ENCODE measurements around the gene RBMS1.
"Not testable (repeated sequence)": the region's sequence is repeated elsewhere in the genome, so short reads cannot be mapped to it uniquely, and the experiment has no call there.

The RBMS1 gene

DNA sequence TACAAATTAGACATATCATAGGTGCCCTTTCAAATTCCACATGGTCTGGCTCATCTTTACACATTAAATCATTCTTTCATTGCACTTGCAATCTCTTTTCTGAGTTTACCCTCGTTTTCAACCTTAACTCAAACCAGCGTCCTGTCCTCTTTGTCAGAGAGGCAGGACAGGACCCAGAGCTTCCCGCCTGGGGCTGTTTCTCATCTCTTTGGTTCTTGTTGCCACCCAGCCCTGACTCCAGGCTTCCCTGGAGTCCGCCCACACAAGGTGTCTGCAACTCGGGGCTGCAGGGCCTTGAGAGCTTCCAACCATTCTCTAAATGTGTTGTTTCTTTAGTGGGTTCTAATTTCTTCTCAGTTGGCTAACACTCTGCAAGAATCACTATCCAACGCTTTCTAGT is 24.4 kb downstream of the RBMS1 start:
- no peak for DNase-seq

- no peak for DNase-seq
These were observed 26.5 kb downstream of the RBMS1 start for GRCh38 chr2:160467086-160467485.

- DNase-seq = peak in 1 of 2 experiments; percentile 30
These were observed 28.2 kb downstream of the RBMS1 start for GRCh38 chr2:160465406-160465805.

DNA sequence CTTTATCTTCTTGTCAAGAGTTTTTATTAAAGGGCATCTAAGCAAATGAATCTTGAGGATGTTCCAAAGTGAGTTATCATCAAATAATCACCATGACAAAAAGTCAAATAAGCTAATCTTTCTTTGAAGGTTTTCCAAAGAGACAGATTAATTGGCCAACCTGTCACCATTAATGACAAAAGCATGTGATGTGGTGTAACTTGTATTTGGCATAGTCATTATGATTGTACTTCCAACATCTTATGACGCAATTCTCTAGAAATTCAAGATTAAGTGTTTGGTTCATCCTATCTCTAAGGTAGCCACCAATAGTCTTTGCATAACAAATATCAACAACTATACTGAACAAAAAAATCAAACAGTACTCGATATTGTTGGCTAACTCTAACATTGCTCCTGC is 28.6 kb downstream of the RBMS1 start:
- DNase-seq = no peak

DNA sequence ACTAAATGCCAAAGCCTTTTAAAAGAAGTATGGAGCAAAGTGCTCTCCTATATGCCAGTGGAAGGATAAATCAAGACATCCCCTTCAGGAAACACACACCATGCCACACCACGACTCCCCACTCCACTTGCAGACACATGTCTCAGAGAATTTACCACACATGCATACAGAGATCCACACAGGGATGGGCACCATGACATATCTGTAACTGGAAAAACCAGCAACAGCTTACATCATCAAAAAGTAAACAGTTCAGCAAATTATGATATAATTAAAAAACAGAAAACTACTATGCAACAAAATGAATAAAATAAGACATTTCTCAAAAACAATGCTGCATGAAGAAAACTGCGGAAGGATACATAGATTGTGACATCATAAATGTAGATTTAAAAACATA is 29.6 kb downstream of the RBMS1 start:
- no peak for DNase-seq

DNA sequence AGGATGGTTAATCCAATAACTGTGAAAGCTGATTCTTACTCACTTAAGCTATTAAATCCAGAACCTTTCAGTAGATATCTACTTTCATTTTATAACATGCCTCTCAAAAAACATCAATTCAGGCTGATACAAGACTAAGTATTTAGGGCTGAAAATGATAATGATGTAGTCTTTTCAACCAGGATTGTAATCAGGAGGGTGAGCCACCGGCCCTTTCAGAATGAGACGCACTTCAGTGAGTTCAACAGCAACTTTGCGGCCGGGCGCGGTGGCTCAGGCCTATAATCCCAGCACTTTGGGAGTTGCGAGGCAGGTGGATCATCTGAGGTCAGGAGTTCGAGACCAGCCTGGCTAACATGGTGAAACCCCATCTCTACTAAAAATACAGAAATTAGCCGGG is 30.4 kb downstream of the RBMS1 start:
- DNase-seq = peak; percentile 31 to 40

- no peak for DNase-seq
These were observed 33.3 kb downstream of the RBMS1 start for GRCh38 chr2:160460333-160460731.

DNA sequence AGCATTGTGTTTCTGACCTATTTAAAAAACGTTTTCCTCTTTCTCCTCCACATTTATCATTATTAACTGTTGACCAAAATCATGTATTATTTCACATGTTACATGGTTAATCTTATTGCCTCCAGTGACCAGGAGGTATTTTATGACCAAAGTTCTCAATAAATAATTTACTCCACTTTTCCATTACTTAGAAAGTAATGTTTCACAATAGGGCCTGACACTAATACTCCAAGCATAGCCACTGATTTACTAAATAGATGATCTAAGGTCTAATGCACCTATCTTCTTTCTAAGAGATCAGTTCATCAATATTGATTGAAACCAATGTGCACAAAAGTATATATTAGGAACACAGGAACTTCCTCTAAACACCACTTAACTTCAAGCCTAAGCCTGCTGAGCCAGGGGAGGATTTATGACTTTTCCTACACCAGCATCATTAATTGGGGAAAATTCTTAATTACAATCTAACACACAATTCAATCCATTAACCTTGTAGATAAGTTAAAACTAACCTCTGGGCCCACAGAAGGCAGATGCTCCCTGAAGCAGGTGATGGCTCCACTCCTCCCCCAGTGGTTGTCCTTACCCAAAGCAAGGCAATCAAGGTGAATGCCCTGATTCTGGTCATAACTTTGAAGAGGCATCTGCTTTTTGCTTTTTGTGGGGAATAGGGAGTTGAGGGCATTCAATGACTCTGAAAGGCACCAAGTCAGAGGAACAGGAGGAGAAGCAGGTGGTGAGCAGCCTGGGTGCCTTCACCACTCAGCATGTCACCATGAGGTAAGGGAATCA is 33.9 kb downstream of the RBMS1 start:
- DNase-seq = no peak

- no peak for DNase-seq
These were observed 34.7 kb downstream of the RBMS1 start for GRCh38 chr2:160458718-160459453.

DNA sequence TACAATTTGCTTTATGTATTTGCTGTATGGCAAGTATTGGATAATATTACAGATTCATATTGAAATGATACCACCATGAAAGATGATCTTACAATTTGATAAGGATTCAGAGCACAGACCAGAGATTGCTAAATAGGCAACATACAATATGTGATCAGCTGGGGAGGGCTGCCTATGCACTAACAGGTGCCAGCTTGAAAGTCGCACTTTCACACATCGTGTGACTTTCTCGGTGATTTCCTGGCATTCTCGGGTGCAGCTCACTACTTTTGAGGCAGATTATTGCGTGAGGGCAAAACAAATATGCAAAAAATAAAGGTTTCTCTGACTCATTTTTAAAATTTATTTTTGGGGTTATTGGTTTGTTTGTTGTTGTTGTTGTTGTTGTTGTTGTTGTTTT is 36.0 kb downstream of the RBMS1 start:
- no peak for DNase-seq

GRCh38 chr2:160454070-160454797 is 39.4 kb downstream of the RBMS1 start:
- no peak for DNase-seq

GRCh38 chr2:160453111-160453820 is 40.3 kb downstream of the RBMS1 start:
- no peak for DNase-seq

- no peak for DNase-seq
These were observed 43.1 kb downstream of the RBMS1 start for GRCh38 chr2:160450486-160450885.

DNA sequence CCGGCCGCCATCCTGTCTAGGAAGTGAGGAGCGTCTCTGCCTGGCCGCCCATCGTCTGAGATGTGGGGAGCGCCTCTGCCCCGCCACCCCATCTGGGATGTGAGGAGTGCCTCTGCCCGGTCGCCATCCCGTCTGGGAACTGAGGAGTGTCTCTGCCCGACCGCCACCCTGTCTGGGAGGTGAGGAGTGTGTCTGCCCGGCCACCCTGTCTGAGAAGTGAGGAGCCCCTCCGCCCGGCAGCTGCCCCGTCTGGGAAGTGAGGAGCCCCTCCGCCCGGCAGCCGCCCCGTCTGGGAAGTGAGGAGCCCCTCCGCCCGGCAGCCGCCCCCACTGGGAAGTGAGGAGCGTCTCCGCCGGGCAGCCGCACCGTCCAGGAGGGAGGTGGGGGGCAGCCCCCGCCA is 44.8 kb downstream of the RBMS1 start:
- not testable (repeated sequence) for DNase-seq

DNA sequence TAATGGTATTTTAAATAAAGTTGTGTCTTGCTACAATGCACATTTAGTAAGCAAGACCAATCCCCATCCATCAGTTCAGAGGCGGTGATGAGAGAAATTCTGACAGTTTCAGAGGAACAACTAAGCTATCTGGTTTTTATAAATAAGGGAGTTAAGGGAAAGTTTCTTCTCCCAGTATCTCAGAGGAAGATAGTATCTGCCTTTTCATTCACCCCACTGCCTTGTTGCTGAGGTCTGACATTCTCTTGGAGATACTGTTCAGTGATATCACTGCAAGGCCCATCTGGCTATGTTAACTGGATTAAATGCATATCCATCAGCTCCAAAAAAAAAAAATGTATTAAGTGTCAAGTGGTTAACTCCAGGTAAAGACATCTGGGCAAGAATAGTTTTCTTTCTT is 47.9 kb downstream of the RBMS1 start:
- DNase-seq = no peak

GRCh38 chr2:160442603-160443002 is 51.0 kb downstream of the RBMS1 start:
- no peak for DNase-seq

DNA sequence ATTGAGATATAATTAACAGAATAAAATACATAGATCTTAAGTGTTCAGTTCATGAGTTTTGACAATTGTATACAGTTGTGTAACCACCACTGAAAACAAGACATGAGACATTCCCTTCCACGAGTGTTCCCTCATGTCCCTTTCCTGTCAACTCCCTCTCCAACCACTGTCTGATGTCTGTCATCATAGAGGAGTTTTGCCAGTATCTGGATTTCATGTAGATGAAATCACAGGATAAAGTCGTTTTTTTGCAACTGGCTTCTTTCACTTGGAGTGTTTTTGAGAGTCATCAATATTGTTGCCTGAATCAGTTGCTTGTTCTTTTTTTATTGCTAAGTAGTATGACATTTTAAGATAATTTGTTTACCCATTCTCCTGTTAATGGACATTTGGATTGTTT is 52.7 kb downstream of the RBMS1 start:
- DNase-seq = no peak

DNA sequence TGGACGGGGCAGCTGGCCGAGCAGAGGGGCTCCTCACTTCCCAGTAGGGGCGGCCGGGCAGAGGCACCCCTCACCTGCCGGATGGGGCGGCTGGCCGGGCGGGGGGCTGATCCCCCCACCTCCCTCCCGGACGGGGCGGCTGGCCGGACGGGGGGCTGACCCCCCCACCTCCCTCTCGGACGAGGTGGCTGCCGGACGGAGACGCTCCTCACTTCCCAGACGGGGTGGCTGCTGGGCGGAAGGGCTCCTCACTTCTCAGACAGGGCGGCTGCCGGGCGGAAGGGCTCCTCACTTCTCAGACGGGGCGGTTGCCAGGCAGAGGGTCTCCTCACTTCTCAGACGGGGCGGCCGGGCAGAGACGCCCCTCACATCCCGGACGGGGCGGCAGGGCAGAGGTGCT is 54.6 kb downstream of the RBMS1 start:
- not testable (repeated sequence) for DNase-seq

- no peak for DNase-seq
These were observed 56.3 kb downstream of the RBMS1 start for GRCh38 chr2:160437273-160437672.

GRCh38 chr2:160434254-160434948 is 59.2 kb downstream of the RBMS1 start:
- no peak for DNase-seq

DNA sequence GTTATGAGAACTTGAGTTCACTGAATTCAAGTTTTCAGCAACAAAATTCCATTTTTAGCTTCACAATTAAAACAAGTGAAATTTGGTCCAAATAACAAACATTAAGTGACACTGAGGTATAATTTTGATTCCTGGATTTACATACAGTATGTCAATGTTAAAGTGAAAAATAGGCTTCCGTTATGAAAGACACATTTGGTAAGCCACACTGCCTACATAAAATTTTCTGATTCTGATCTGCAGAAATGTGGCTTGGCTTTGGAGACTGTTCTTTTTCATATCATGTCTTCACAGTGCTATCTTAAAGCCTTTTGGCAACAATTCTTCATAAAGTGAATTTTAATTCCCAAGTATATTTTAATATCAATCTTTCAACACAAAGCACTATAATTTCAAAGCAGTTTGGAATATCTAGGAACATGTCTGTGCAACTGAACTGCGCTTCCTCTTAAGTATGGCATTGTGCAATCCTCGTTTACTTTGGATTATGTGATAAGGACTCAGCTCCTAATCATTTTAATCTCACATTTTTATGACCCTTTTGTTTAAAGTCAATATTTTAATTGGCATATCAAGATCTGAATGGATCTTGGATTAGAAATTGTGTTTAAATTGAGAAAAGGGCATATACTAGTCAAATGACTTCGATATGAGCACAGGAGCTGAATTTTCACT is 60.0 kb downstream of the RBMS1 start:
- no peak for DNase-seq

GRCh38 chr2:160432633-160433032 is 61.0 kb downstream of the RBMS1 start:
- DNase-seq = no peak
